Astrocyte of the cerebellum (primary cell): ENCODE measurements around the gene TAAR8.

ENCODE experiments used
- DNase-seq: peaks from one replicate; pipeline ENCODE4 v3.0.0-alpha.2; 2011; ENCODE audit warnings: low read depth
- H3K4me3 ChIP-seq: 2 replicates; pipeline ENCODE4 v1.5.1; 2011; ENCODE audit warnings: mild to moderate bottlenecking, low read depth, low read length, moderate library complexity
- in situ Hi-C: cut with HindIII; loops from 2 replicates; pipeline ENCODE4 v1.10.0; 2017; ENCODE audit warnings: low sequenced_read_pairs
- TF ChIP-seq, protein P1 (sequence below): IDR thresholded peaks from 2 replicates; pipeline ENCODE4 v1.5.1; 2012; ENCODE audit warnings: low read length, low read depth, moderate library complexity, mild to moderate bottlenecking; ENCODE audit errors: missing control alignments

TAAR8 gene

DNA sequence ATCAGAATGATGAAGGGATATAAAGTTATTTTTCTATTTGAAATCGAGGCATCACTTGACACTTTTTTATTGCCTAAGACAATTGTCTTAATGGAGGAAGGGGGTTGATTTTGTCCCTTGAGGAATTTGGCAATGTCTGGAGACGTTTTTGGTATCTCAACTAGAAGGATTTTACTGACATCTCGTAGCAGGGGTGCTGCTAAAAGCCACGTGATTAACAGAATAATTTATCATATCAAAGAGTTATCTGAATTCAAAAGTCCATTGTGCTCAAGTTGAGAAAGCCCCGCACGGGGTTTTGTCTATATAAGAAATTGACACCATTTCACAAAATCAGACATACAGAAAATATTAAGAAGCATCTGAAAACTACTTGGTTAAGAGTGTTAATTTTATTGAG, 16.1 kb downstream of the TAAR8 start:
- H3K4me3 ChIP-seq = no peak overlapping the region
- in situ Hi-C loops = no loop called here
- DNase-seq = no peak
- TF ChIP-seq, protein P1, sequence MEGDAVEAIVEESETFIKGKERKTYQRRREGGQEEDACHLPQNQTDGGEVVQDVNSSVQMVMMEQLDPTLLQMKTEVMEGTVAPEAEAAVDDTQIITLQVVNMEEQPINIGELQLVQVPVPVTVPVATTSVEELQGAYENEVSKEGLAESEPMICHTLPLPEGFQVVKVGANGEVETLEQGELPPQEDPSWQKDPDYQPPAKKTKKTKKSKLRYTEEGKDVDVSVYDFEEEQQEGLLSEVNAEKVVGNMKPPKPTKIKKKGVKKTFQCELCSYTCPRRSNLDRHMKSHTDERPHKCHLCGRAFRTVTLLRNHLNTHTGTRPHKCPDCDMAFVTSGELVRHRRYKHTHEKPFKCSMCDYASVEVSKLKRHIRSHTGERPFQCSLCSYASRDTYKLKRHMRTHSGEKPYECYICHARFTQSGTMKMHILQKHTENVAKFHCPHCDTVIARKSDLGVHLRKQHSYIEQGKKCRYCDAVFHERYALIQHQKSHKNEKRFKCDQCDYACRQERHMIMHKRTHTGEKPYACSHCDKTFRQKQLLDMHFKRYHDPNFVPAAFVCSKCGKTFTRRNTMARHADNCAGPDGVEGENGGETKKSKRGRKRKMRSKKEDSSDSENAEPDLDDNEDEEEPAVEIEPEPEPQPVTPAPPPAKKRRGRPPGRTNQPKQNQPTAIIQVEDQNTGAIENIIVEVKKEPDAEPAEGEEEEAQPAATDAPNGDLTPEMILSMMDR = no peak

DNA sequence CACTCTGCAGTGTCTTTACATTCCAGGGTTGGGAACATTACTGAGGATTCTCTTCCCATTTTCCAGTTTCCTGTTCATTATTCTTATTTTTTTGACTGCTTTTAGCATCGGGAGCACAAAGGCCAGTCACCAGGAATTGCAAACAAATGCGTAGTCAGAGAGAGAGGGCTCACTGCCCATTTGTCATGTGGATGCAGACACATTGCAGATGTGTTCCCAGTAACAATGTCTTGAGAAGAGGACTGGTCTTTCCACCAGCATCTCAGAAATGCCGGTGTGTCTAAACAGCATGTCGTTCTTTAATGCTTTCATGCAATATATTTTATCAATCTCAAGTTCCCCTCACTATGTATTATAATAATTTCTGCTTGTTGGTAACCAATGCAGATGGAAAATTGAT, 16.7 kb downstream of the TAAR8 start:
- TF ChIP-seq, protein P1 = no peak
- in situ Hi-C loops = no loop called here
- no peak overlapping the region for H3K4me3 ChIP-seq
- no peak for DNase-seq

DNA sequence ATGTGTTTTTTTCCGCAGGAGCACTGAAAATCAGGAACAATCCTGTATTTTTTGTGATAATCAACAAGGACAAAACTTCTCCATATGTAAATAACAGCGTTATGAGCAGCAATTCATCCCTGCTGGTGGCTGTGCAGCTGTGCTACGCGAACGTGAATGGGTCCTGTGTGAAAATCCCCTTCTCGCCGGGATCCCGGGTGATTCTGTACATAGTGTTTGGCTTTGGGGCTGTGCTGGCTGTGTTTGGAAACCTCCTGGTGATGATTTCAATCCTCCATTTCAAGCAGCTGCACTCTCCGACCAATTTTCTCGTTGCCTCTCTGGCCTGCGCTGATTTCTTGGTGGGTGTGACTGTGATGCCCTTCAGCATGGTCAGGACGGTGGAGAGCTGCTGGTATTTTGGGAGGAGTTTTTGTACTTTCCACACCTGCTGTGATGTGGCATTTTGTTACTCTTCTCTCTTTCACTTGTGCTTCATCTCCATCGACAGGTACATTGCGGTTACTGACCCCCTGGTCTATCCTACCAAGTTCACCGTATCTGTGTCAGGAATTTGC, 17.8 kb downstream of the TAAR8 start, which contains the start of gene TAAR6:
TSS of gene TAAR6 (plus strand) at position 102 of the 557 bp plus-strand sequence. CDS start at position 102, 0 bp downstream.
- no peak within 1 kb of the TSS for H3K4me3 ChIP-seq
- no peak for DNase-seq
- in situ Hi-C loops = no loop called here
- TF ChIP-seq, protein P1 = no peak

DNA sequence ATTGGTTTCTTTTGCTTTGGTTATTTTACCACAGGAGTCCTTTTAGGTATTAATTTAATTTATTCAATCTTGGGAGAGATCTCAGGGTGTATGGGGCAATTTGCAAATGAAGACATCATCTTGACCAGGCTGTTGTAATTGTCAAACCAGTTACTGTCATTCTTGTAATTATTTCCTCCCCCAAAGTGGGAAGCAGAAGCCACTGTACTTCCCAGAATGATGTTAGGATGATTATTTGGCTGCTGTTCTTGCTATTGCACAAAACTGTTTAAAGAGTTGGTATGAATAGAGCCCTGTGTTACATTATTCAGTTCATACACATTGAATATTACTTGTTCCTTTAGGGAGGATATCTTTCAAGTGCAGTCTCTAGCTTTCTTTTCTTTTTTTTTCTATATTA, 19.3 kb downstream of the TAAR8 start:
- in situ Hi-C loops = no loop called here
- H3K4me3 ChIP-seq = no peak overlapping the region
- TF ChIP-seq, protein P1 = no peak
- no peak for DNase-seq

DNA sequence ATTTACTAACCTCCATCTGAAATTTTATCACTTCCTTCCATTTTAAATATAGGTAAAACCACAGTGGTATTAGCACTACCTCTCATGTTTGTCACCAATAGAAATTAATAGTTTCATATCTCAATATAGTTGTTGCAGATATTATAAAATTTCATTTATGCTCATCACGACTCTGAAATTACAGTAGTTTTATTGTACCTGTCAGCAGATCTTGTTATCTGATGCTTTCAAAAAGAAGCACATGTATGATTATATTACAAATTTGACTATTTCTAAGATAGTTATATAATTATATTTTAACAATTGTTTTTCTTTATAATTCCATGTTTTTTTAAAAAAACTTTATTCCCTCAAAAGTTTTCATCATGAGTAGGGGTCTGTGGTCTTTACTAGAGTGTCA, 32.2 kb downstream of the TAAR8 start:
- TF ChIP-seq, protein P1 = no peak
- no peak overlapping the region for H3K4me3 ChIP-seq
- no peak for DNase-seq
- in situ Hi-C loops = no loop called here

DNA sequence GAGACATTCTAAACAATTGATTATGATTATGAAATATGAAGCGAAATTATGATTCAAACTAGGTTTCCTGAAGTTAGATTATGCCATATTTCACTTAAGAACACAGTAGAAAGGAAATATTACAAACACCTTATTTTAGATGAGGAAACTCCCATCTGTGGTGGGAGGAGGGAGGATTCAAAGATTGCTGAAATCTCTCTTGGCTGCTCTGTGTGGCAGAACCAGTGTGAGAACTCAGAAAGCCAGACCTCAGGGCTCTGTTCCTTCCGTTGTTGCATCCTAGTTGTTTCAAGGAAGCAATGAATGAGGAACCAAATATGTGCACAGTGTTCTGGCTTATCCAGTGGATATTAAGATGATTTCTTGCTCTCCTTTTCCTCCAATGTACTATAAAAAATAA, 35.0 kb downstream of the TAAR8 start:
- DNase-seq = no peak
- in situ Hi-C loops = no loop called here
- TF ChIP-seq, protein P1 = no peak
- H3K4me3 ChIP-seq = no peak overlapping the region
